ENCODE results near the gene TTLL8.
A peak's percentile ranks its signal among the peaks of the same experiment; 100 is the strongest.

The TTLL8 gene

DNA sequence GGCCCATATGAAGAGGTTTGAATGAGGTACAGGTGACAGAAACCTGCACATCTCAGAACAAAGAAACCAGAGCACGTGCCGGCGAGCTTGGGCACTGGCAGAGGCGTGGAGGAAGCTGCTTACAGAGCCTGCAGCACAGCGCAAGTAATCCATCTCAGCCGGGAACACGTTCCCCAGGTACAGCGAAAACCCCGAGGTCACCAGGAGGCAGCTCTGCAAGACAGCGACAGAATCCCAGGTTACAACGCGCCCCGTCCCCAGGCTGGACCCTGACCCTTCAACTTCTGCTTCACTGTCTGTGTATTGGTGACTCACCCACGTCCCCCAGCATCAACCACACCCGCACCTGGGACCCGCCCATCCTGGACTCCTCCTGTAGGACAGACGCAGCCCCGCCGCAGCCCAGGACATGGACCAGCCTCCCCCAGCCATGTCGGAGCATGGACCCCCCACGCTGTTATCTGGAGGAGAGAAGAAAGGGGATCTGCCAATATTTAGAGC is 24.9 kb upstream of the TTLL8 start:
- no peak for DNase-seq (ENCODE audit: low read depth)

DNA sequence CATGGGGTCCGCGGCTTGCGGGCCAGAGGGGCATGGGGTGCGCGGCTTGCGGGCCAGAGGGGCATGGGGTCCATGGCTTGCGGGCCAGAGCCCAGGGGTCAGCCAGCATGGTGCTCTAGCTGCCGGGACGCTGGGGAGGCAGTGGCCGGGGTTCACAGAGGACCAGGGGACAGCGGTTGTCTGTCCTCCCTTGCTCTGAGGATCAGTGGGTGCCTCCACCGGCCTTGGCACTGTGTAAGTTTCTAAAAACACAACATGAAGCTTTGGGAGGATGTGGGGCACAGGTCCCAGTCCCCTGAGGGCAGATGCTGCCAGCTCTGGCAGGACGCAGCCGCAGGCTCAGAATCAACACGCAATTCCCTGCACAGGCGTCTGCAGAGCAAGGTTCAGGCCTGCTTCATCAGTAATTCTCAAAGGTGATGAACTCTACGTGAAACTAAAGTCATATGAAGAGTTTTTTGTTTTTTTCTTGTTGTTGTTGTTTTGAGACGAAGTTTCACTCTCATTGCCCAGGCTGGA is 24.2 kb upstream of the TTLL8 start:
- no peak for DNase-seq (ENCODE audit: low read depth)

DNA sequence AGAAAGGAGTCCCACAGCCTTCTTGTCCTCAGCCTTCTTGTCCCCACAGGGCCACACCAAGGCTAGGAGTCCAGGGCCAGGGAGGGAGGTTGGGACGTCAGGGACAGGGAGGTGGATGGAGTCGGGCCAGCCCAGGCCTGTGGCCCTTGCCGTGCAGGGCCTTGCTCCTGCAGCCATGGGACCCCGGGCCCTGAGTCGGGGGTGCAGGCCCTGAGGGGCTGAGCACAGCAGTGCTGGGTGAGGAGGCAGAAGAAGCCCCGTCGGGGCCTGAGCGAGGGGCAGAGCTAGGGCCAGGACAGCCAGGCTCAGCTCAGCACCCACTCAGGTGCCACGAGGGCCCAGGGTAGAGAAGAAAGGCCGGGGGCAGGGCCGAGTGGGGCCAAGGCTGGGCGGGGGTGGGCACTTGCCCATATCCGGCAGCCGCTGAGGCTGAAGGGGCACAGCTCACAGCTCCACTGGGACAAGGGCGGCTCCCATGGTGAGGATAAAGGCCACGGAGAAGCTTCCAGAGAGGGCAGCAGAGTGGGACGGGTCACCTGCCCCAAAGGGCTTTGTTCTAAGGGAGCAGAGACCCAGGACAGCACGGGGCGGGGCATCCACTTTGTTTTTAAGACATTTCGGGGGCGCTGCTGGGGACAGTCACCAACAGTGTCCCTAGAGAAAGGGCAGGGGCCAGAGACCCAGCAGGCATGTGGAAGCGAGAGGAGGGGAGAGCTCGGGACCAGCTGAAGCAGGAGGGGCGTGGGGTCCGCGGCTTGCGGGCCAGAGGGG is 23.5 kb upstream of the TTLL8 start:
- DNase-seq (ENCODE audit: low read depth), result no peak

DNA sequence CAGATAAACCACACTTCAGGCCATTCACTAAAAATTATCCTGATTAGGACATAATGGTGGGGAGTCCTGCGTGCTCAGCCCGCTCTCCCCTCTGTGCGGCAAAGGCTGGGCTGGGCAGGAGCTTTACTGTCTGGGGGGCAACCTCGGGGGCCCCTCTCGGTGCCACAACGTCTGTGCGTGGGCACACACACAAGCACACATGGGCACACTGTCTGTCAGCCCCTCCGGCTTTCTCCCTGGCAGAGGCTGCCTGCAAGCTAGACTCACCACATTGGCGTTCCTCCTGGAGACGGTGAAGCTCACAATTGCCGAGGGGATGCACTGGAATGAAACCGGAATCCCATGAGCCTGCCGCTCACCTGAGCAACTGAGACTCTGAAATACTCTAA is 22.0 kb upstream of the TTLL8 start:
- no peak for DNase-seq (ENCODE audit: low read depth)

DNA sequence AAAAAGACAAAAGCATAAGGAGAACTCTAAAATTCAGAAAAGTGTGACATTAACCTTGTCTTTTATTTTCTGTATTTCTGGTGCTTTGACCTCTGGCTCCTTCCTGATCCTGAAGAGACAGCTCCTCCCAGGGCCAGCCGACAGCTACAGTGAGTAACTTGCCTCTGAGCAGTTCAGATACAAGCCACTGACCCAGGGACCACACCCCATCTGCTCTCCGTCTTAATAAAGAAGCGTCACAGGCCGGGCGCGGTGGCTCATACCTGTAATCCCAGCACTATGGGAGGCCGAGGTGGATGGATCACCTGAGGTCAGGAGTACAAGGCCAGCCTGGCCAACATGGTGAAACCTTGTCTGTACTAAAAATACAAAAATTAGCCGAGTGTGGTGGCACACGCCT is 20.7 kb upstream of the TTLL8 start:
- no peak for DNase-seq (ENCODE audit: low read depth)

DNA sequence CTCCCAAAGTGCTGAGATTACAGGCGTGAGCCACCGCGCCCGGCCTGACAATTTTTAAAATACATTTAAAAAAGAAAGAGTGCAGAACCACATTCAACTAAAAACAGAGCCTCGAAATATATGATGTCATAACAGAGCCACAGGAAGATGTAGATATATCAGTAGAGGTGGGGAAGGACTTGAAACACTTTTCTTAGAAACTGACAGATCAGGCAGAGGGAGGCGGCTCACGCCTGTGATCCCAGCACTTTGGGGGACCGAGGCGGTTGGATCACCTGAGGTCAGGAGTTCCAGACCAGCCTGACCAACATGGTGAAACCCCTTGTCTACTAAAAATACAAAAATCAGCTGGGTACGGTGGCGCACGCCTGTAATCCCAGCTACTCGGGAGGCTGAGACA is 20.1 kb upstream of the TTLL8 start:
- DNase-seq (ENCODE audit: low read depth), result no peak

DNA sequence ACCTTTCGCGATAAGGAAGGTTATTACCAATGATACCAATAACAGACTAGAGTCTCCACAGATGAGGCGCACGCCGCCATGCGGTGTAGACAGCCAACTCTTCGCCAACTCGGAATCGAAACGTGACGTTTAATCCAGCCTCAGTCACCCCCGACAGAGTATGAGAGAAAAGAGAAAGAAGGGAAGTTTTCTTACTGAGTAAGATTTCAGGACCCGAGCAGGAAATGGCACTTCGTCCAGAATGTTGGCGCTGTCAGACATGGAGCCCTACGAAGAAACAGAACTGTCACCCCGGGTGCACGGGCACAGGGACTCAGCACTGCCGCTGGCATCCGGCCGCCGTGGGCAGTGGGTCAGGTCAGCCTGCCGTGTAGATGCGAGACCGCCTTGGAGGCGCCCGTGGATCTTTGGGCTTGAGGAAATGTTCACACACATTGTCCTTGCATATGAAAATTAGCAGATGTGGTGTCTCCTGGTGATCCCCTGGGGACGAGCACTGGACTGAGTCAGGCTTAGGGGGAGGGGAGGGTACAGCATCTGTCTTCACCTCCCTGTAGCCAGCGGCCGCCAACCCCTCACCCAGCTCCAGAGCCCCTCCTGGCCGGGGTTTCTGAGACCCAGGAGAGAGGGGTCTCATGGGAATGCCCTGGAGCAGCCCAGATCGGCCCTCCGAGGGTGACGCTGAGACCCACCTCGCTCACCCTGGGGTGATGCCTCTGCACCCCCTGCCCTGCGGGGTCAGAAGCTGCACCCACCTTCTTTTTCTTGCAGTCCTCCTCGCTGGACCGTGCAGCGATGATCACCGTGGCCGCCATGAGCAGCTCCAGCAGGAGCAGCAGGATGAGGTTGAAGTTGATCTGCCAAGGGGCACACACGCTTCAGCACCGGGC is 18.8 kb upstream of the TTLL8 start:
- DNase-seq (ENCODE audit: low read depth), result no peak

DNA sequence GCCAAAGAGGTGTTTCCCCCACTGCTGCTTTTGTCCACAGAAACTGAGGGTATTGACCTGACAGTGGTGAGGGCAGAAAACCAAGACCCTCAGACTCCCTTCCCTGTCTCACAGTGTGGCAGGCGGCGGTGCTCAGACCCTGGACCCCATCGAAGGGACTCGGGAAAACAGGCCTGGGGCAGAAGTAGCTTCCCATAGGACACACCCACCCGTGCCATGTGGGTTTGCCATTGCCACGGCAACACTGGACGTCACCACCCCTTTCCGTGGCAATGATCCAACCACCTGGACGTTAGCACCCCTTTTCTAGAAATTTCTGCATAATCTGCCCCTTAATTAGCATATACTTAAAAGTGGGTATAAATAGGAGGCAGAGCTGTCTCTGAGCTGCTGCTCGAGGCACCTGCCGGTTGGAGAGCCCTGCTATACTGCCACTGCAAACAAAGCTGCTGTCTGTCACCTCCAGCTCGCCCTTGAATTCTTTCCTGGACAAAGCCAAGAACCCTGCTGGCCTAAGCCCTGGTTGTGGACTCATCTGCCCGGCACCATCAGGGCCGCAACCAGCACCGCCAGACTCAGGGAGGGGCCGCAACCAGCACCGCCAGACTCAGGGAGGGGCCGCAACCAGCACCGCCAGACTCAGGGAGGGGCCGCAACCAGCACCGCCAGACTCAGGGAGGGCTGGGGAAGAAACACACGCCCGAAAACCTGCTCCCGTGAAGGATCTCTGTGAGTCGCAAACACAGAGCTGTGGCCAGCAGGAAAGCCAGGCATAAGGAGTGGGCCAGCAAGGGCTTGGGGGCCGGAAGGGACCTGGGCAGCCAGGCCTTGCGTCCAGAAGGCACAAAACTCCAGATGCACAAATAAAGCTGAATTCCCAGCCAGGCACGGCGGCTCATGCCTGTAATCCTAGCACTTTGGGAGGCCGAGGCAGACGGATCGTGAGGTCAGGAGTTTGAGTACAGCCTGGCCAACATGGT is 16.7 kb upstream of the TTLL8 start:
- peak; percentile 10 for DNase-seq (ENCODE audit: low read depth)

DNA sequence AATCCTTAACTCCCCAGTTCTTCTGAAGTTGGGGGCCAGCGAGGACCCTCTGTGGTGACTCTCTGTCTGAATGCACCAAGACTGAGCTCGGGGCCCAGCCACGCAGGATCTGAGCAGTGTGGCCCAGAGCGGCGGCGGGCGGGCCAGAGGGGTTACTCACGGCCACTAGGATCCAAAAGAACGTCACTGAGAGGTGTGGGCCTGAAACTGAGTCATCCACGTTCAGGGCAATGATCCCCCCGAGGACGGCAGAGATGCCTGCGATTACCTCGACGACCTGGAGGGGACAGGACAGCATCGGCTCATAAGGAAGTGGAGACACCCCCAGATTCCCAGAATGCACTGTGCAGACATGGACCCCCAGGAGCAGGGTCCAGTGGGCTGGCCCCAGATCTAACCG is 16.0 kb upstream of the TTLL8 start:
- no peak for DNase-seq (ENCODE audit: low read depth)

DNA sequence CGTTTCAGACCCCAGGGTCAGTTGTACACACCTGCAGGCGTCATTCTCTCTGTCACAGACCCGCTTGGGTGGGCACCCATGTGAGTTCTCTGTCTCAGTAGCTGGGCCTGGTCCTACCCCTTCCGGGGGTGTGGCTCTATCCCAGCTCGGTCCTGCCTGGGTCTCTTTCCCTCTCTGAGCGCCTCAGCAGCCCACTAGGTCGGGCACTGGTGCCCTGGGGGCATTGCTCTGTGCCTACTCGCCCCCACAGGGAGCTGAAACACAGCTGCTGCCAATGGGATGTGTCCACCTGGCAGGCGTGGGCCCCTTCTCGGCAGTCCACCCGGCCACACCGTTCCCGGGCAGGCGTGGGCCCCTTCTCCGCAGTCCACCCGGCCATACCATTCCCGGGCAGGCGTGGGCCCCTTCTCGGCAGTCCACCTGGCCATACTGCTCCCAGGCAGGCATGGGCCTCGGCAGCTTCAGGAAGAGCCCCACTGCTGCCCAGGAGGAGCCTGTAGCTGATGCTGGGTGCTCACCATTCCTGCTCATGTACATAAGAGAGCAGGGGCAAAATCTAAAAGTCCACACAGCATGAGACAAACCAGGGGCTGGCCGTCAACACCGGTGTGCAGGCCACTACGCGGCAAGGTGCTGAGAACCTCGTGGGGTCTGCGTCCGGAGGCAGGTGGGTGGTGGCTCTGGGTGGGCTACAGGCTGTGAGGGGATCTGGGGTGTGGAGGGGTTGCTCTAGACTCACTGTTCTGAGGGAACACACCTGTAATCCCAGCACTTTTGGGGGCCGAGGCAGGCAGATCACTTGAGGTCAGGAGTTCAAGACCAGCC is 14.8 kb upstream of the TTLL8 start:
- no peak for DNase-seq (ENCODE audit: low read depth)

DNA sequence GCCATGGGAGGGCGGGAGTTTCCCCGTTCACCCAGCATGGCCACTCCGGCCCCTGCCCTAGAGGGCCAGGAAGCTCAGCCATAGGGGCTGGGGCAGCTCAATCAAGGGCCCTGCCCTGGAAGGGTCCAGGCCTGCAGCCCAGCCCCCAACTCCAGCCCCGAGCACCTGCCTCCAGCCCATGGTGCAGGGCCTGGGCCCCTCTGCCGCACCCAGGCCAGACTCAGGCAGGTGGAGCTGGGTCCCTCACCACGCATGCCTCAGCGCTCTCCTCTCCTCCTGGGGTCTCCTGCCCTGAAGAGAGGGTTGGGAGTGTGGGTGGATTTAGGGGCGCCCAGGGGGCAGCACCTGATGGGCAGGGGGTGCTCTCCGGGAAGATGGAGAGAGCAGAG is 14.1 kb upstream of the TTLL8 start:
- no peak for DNase-seq (ENCODE audit: low read depth)

DNA sequence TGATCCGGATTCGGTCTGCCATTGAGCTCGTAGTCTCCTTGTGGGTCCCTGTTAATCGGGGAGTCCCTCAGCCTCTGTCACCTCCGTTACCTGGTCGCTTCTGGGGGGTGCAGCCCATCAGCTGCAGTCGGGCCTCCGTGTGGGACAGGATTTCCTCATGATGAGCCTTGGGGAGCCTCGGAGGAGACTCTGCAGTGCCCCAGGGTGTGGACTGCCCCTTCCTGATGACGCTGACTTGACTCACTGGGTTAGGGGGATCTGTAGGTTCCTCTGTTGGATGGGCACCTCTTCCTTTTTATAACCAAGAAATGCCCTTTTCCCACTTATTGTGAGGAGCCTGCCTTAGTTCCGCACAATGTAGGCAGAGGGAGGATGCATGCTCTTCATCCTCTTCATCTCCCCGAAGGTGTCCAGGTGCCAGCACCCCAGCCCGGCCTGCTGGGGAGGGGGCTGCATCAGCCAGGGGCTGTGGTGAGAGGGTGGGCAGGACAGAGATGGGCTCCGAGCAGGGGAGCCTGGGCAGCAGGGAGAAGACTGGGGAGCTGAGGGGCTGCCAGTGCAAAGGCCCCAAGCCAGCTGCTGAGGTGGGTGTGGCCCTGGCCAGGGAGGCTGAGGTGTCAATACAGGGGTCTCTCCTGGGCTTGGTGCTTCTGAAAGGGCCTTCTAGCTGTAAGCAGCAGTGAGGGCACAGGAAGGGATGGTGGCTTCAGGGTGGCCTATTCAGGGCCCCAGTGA is 13.5 kb upstream of the TTLL8 start:
- no peak for DNase-seq (ENCODE audit: low read depth)

DNA sequence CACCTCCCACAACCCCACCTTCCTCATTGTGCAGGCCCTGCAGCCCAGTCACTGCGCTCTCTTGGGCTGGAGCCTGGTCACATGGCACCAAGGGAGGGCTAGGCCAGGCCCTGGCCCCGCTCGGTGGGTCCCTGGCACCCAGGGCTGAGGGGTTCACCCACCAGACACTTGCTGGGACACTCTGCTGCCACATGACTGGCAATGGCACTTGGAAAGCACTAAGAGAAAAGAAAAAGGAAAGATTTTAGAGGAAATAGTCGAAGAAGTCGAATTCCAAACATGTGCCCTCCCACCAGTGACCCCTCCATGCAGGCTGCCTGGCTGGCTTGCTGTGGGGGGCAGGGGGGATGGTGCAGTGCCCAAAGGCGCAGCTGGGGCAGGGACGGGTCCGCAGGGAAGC is 12.3 kb upstream of the TTLL8 start:
- no peak for DNase-seq (ENCODE audit: low read depth)

DNA sequence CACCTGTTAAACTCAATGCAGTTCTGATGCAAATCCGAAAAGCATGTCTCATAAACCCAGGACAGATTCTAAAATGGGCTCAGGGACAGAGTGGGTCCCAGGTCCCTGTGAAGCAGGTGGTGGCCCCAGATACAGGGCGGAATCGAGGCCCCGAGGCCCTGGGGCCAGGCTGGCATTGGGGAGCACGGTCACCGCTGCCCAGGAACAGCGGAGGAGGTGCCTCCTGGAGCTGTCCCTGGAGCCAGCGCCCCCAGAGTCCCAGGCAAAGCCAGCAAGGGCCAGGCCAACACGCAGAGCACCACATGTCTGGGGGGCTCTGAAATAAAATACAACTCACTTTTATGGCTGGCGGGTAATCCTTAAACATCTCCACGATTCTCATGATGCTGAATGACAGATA is 10.0 kb upstream of the TTLL8 start:
- no peak for DNase-seq (ENCODE audit: low read depth)

DNA sequence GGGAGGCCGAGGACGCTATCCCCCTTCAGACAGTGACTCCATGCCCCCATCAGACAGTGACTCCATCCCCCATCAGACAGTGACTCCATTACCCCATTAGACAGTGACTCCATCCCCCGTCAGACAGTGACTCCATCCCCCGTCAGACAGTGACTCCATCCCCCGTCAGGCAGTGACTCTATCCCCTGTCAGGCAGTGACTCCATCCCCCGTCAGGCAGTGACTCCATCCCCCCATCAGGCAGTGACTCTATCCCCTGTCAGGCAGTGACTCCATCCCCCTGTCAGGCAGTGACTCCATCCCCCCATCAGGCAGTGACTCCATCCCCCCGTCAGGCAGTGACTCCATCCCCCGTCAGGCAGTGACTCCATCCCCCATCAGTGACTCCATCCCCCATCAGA is 9.1 kb upstream of the TTLL8 start:
- DNase-seq (ENCODE audit: low read depth), result no peak

DNA sequence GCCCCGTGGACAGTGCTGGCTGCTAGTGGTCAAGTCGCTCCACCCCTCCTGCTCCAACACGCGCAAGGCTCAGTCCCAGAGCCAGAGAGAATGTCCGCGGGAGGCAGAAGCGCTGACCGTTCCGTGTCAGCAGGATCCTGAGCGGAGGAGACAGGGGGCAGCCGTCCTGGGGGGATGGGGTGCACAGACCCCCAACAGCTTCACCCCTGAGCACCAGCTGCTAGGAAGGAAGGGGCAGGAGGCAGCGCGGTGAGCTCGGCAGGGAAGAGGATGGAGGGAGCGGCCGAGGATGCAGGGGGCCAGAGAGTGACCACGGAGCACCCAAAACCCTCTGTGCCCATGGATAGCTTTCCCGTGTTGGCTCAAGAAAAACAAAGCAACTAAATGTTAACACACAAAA is 6.4 kb upstream of the TTLL8 start:
- DNase-seq (ENCODE audit: low read depth), result no peak

DNA sequence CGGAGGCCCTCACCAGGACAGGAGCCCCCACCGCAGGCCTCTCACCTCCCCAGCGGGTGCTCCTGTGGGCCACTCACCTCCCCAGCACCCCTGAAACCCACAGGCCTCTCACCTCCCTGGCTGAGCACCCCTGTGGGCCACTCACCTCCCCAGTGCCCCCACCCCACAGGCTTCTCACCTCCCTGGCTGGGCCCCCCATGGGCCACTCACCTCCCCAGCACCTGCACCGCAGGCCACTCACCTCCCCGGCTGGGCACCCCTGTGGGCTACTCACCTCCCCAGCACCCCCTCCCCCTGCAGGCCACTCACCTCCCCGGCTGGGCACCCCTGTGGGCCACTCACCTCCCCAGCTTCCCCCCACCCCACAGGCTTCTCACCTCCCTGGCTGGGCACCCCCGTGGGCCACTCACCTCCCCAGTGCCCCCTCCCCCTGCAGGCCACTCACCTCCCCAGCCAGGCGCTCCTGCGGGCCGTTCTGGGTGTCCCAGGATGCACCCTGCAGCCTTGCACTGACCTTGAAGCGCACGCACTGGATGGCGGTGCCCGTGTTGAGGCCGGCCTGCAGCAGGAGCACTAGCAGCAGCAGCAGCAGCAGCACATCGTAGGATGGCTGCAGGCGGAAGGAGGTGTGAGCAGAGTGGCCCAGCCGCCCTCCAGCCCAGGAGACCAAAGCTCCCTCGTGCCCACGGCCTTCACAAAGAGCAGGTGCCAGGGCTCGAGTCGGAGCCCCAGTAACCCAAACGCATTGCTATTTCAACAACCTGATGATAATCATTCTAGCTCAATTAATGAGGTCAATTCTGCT is 5.7 kb upstream of the TTLL8 start:
- DNase-seq (ENCODE audit: low read depth), result no peak

DNA sequence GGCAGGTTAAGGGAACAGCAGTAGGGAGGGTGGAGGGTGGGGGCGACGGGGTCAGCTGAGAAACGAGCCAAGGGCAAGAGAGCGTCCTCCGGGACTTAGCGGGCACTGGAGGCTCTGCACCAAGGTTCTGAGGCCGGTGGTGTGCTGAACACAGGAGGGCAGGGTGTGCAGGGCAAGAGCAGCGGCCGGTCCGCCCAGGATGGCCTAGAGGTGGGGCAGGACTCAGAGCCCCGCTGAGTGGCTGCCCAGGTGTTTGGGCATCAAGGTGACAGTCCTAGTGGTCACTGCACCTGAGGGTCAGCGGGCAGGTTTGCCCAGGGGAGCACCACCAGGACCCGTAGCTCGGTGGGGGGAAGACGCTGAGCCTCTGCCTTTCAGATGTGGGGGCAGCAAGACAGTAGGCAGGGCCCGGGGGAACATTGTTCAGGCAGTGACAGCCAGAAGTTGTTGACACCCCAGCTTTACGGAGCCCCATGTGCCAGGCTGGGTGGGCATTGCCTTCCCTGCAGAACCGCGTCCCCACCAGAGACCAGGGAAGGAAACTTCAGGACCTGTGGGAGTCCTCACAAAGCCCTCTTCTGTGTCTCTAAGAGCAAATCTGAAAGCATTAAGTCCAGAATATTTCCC is 4.5 kb upstream of the TTLL8 start:
- no peak for DNase-seq (ENCODE audit: low read depth)

DNA sequence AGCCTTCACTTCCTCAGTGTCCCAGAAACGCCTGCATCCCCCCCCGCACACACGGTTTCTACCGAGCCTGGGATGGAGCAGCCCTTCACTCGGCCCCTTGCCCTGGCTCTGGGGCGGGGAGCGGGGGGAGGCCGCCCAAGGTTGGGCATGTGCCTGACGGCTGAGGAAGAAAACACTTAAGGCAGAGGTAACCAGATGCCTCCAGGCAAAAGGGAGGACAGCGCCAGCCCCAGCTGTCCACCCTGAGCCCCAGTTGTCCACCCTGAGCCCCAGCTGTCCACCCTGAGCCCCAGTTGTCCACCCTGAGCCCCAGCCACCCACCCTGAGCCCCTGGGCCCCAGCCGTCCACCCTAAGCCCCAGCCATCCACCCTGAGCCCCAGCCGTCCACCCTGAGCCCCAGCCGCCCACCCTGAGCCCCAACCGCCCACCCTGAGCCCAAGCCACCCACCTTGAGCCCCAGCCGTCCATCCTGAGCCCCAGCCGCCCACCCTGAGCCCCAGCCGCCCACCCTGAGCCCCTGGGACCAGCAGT is 3.8 kb upstream of the TTLL8 start:
- DNase-seq (ENCODE audit: low read depth), result no peak

Measured in iris pigment epithelial cell (primary cell).